H9 (cell line): ENCODE measurements around the gene ACVR1C. TPM values are rescaled to one million over a fixed set of nuclear protein-coding genes. Genes with fewer than 3 reads are reported as not detected.

Experiments used
- DNase-seq: peaks from one replicate; pipeline ENCODE4 v3.0.0-alpha.2; 2017
- H2AFZ ChIP-seq: one replicate; pipeline ENCODE4 v1.6.1; 2013; ENCODE audit warnings: mild to moderate bottlenecking, low read length, control low read depth, moderate library complexity
- H2AK5ac ChIP-seq: 2 replicates; pipeline ENCODE4 v1.6.1; 2013; ENCODE audit warnings: low read length, control low read depth, mixed read lengths; ENCODE audit not compliant: insufficient read length
- H2BK120ac ChIP-seq: one replicate; pipeline ENCODE4 v1.6.1; 2013; ENCODE audit warnings: low read depth, mild to moderate bottlenecking, low read length, control low read depth, inconsistent platforms; ENCODE audit not compliant: poor library complexity, severe bottlenecking
- H2BK12ac ChIP-seq: 2 replicates; pipeline ENCODE4 v1.6.1; 2013; ENCODE audit warnings: low read length, control low read depth, mixed read lengths, low read depth; ENCODE audit not compliant: insufficient read length
- H2BK15ac ChIP-seq: 2 replicates; pipeline ENCODE4 v1.6.1; 2013; ENCODE audit warnings: low read depth, low read length, control low read depth
- H2BK20ac ChIP-seq: one replicate; pipeline ENCODE4 v1.6.1; 2013; ENCODE audit warnings: low read depth, mild to moderate bottlenecking, low read length, control low read depth, inconsistent platforms; ENCODE audit not compliant: poor library complexity, severe bottlenecking
- H2BK5ac ChIP-seq: 2 replicates; pipeline ENCODE4 v1.6.1; 2013; ENCODE audit warnings: low read length, control low read depth, mixed read lengths; ENCODE audit not compliant: insufficient read length
- H3K14ac ChIP-seq: 2 replicates; pipeline ENCODE4 v1.6.1; 2013; ENCODE audit warnings: low read length, control low read depth; ENCODE audit not compliant: insufficient read depth
- H3K18ac ChIP-seq: 2 replicates; pipeline ENCODE4 v1.6.1; 2013; ENCODE audit warnings: low read depth, mild to moderate bottlenecking, mixed read lengths, low read length, control low read depth; ENCODE audit not compliant: insufficient read length
- H3K23ac ChIP-seq: 2 replicates; pipeline ENCODE4 v1.6.1; 2013; ENCODE audit warnings: low read length, control low read depth, mixed read lengths, low read depth; ENCODE audit not compliant: insufficient read length
- H3K23me2 ChIP-seq: 2 replicates; pipeline ENCODE4 v1.6.1; 2013; ENCODE audit warnings: low read depth, mild to moderate bottlenecking, mixed read lengths, low read length, control low read depth; ENCODE audit not compliant: insufficient read length, poor library complexity, severe bottlenecking
- H3K27ac ChIP-seq: 2 replicates; pipeline ENCODE4 v1.5.1; 2013; ENCODE audit warnings: low read length, control low read depth, mixed read lengths, low read depth; ENCODE audit not compliant: insufficient read length
- H3K27me3 ChIP-seq: 2 replicates; pipeline ENCODE4 v1.6.1; 2013; ENCODE audit warnings: low read length, control low read depth, inconsistent platforms; ENCODE audit not compliant: insufficient read depth
- H3K4ac ChIP-seq: 2 replicates; pipeline ENCODE4 v1.6.1; 2013; ENCODE audit warnings: low read depth, mild to moderate bottlenecking, control low read depth, inconsistent platforms, low read length, moderate library complexity
- H3K4me1 ChIP-seq: 2 replicates; pipeline ENCODE4 v1.6.1; 2013; ENCODE audit warnings: low read length, control low read depth, inconsistent platforms; ENCODE audit not compliant: insufficient read depth
- H3K4me2 ChIP-seq: 2 replicates; pipeline ENCODE4 v1.6.1; 2013; ENCODE audit warnings: low read length, control low read depth, mixed read lengths; ENCODE audit not compliant: insufficient read length, insufficient read depth
- H3K56ac ChIP-seq: 2 replicates; pipeline ENCODE4 v1.6.1; 2013; ENCODE audit warnings: low read depth, mild to moderate bottlenecking, mixed read lengths, low read length, control low read depth; ENCODE audit not compliant: insufficient read length
- H3K79me1 ChIP-seq: 2 replicates; pipeline ENCODE4 v1.6.1; 2013; ENCODE audit warnings: low read depth, mild to moderate bottlenecking, moderate library complexity, low read length, control low read depth, inconsistent platforms; ENCODE audit not compliant: insufficient read depth, poor library complexity, severe bottlenecking
- H3K79me2 ChIP-seq: 2 replicates; pipeline ENCODE4 v1.6.1; 2013; ENCODE audit warnings: low read length, control low read depth, inconsistent platforms; ENCODE audit not compliant: insufficient read depth
- H3K9ac ChIP-seq: 2 replicates; pipeline ENCODE4 v1.6.1; 2013; ENCODE audit warnings: low read length, control low read depth, mixed read lengths; ENCODE audit not compliant: insufficient read length; ENCODE audit errors: extremely low read depth
- H3K9me3 ChIP-seq: one replicate; pipeline ENCODE4 v1.6.1; 2013; ENCODE audit warnings: low read depth, low read length, inconsistent platforms; ENCODE audit not compliant: control insufficient read depth
- H3T11ph ChIP-seq: one replicate; pipeline ENCODE4 v1.6.1; 2013; ENCODE audit warnings: mild to moderate bottlenecking, low read length, control low read depth, inconsistent platforms
- H4K20me1 ChIP-seq: one replicate; pipeline ENCODE4 v1.6.1; 2013; ENCODE audit not compliant: control insufficient read depth, insufficient read length, insufficient read depth
- H4K5ac ChIP-seq: 2 replicates; pipeline ENCODE4 v1.6.1; 2013; ENCODE audit warnings: low read depth, mild to moderate bottlenecking, mixed read lengths, low read length, control low read depth; ENCODE audit not compliant: insufficient read length
- H4K8ac ChIP-seq: replicated peaks from 2 replicates; pipeline ENCODE4 v1.6.1; 2013; ENCODE audit warnings: low read length, control low read depth, mixed read lengths, low read depth; ENCODE audit not compliant: insufficient read length
- H4K91ac ChIP-seq: 2 replicates; pipeline ENCODE4 v1.6.1; 2013; ENCODE audit warnings: low read depth, mild to moderate bottlenecking, moderate library complexity, mixed read lengths, low read length, control low read depth; ENCODE audit not compliant: insufficient read length
- H3K27ac Mint-ChIP-seq, 3 experiments: 2 replicates in 2 of 3; 3 replicates in 1 of 3; pipeline ENCODE4 v1.8.0; 2020 to 2021; ENCODE audit warnings: mixed read lengths in 3 of 3, mild to moderate bottlenecking in 1 of 3, moderate library complexity in 1 of 3
- H3K27me3 Mint-ChIP-seq: 2 replicates; pipeline ENCODE4 v1.8.0; 2021; ENCODE audit warnings: low read depth, mild to moderate bottlenecking, moderate library complexity, mixed read lengths
- H3K36me3 Mint-ChIP-seq, 3 experiments: 2 replicates in 2 of 3; 3 replicates in 1 of 3; pipeline ENCODE4 v1.8.0; 2020 to 2021; ENCODE audit warnings: low read depth in 3 of 3, mixed read lengths in 3 of 3; ENCODE audit not compliant: insufficient read depth in 1 of 3
- H3K4me1 Mint-ChIP-seq, 2 experiments: 2 replicates each; pipeline ENCODE4 v1.8.0; 2020; ENCODE audit warnings: mixed read lengths in 2 of 2
- H3K4me3 Mint-ChIP-seq, 2 experiments: 2 replicates in 1 of 2; 3 replicates in 1 of 2; pipeline ENCODE4 v1.8.0; 2020 to 2021; ENCODE audit warnings: mild to moderate bottlenecking in 2 of 2, mixed read lengths in 2 of 2, moderate library complexity in 1 of 2
- H3K9me3 Mint-ChIP-seq, 2 experiments: 2 replicates in 1 of 2; 3 replicates in 1 of 2; pipeline ENCODE4 v1.8.0; 2020; ENCODE audit warnings: mild to moderate bottlenecking in 2 of 2, mixed read lengths in 2 of 2, moderate library complexity in 1 of 2
- WGBS: extraction: QIAGEN DNeasy Blood & Tissue Kit; methylation state at CpG from one replicate; pipeline ENCODE4 v1.1.7; 2013; ENCODE audit warnings: missing lambda C conversion rate, low lambda C conversion rate, mixed read lengths; ENCODE audit not compliant: insufficient read length; ENCODE audit errors: extremely low coverage; 5-methylcytosine and 5-hydroxymethylcytosine counted together
- total RNA-seq: library from RNA; stranded (reverse); gene quantifications from 2 replicates; pipeline ENCODE4 v1.2.1, GENCODE V29; 2021
- TF ChIP-seq, protein P1 (sequence below): fragments of 200-600 bp; sonication (generic); conservative IDR thresholded peaks from 3 replicates; pipeline ENCODE4 v1.8.0; 2021; ENCODE audit warnings: antibody characterized with exemption, mild to moderate bottlenecking

Gene ACVR1C
- total RNA-seq, 1 experiment from 2014 or later: 0.81 TPM

DNA sequence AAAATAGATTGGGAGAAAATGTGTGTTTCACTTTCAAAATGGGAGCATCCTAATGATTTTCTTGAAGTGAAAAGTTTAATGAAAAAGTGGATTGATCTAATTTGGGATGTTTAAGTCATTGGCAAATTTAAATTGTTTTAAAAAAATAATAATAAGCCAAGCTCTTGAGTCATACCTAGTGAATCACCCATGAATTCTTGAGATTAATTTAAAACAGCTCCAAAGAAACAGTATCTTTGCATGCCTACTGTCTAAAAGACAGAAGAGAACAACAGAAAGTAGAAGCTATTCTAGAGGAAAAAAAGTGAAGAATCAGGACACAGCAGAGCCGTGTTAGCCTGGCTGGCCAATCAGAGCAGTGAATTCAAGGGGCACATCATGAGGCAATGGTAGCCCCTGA is 7.7 kb downstream of the ACVR1C start:
- H4K20me1 ChIP-seq: no peaks in the 10 kb centered on the region

More for the DNA sequence above, 7.7 kb downstream of the ACVR1C start:
- no peak overlapping the region for H2BK120ac ChIP-seq
- peaks cover 52% of the 10 kb centered on the region for H3K27me3 Mint-ChIP-seq
- H3K4me1 ChIP-seq: no peaks in the 10 kb centered on the region
- no peak overlapping the region for H2BK5ac ChIP-seq
- H3K79me1 ChIP-seq: no peaks in the 10 kb centered on the region
- H3K23ac ChIP-seq: no peak overlapping the region
- H2BK12ac ChIP-seq: no peak overlapping the region
- H3K79me2 ChIP-seq: no peaks in the 10 kb centered on the region
- no peak overlapping the region for H3K18ac ChIP-seq
- H3K9me3 Mint-ChIP-seq: peaks cover 2 to 6% of the 10 kb centered on the region in 2 experiments; a peak in 1 of 5 replicates
- no peaks in the 10 kb centered on the region for H3K4me1 Mint-ChIP-seq
- no peaks in the 10 kb centered on the region; the same call in 1 of the 2 replicates for H3K27me3 ChIP-seq
- no peak overlapping the region for H3K4ac ChIP-seq
- no peak overlapping the region for H3K9ac ChIP-seq
- H3K36me3 Mint-ChIP-seq: no peaks in the 10 kb centered on the region
- H2BK20ac ChIP-seq: no peak overlapping the region
- H4K8ac ChIP-seq: no peak overlapping the region
- no peak overlapping the region for H3K4me2 ChIP-seq
- TF ChIP-seq, protein P1, sequence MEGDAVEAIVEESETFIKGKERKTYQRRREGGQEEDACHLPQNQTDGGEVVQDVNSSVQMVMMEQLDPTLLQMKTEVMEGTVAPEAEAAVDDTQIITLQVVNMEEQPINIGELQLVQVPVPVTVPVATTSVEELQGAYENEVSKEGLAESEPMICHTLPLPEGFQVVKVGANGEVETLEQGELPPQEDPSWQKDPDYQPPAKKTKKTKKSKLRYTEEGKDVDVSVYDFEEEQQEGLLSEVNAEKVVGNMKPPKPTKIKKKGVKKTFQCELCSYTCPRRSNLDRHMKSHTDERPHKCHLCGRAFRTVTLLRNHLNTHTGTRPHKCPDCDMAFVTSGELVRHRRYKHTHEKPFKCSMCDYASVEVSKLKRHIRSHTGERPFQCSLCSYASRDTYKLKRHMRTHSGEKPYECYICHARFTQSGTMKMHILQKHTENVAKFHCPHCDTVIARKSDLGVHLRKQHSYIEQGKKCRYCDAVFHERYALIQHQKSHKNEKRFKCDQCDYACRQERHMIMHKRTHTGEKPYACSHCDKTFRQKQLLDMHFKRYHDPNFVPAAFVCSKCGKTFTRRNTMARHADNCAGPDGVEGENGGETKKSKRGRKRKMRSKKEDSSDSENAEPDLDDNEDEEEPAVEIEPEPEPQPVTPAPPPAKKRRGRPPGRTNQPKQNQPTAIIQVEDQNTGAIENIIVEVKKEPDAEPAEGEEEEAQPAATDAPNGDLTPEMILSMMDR: no peak
- H3K56ac ChIP-seq: no peak overlapping the region
- no peaks in the 10 kb centered on the region for H3K9me3 ChIP-seq
- WGBS: no CpG with 5 or more reads among the region's 1 CpG
- no peak overlapping the region for H2AFZ ChIP-seq
- H3K14ac ChIP-seq: no peak overlapping the region
- H4K91ac ChIP-seq: no peak overlapping the region
- H3T11ph ChIP-seq: no peak overlapping the region
- no peak overlapping the region for H4K5ac ChIP-seq
- no peak overlapping the region for H2BK15ac ChIP-seq
- no peak overlapping the region for H2AK5ac ChIP-seq
- H3K4me3 Mint-ChIP-seq: no peak overlapping the region
- no peak for DNase-seq
- no peak overlapping the region for H3K27ac ChIP-seq
- no peaks in the 10 kb centered on the region for H3K23me2 ChIP-seq
- H3K27ac Mint-ChIP-seq: no peak overlapping the region
